TTC549 (cell line): ENCODE data around the gene OCA2.

Experiments
- FAIRE-seq: peaks from 2 replicates; lab custom pipeline; 2012; peaks lifted over from hg19 to GRCh38; lab: Jason Lieb, UNC

Gene OCA2

DNA sequence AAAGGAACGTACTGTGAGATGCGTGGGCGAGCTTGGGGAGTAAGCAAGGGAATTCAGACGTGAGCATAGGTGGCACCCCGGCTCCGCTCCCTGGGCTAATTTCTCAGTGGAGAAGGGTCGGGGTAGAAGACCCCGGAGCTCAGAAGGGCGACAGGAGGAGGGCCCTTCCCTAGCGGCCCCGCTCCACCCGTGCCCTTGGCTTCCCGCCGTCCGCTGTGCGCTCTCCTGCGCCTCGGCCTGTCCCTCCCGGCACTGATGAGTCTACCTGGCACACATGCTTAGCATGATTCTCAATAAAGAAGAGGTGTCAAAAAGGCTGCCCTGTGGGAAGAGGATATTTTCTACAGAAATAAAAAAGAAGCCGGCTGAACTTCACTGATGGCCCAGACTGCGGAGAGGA lies 292.7 kb downstream of the OCA2 start:
- no peak for FAIRE-seq

DNA sequence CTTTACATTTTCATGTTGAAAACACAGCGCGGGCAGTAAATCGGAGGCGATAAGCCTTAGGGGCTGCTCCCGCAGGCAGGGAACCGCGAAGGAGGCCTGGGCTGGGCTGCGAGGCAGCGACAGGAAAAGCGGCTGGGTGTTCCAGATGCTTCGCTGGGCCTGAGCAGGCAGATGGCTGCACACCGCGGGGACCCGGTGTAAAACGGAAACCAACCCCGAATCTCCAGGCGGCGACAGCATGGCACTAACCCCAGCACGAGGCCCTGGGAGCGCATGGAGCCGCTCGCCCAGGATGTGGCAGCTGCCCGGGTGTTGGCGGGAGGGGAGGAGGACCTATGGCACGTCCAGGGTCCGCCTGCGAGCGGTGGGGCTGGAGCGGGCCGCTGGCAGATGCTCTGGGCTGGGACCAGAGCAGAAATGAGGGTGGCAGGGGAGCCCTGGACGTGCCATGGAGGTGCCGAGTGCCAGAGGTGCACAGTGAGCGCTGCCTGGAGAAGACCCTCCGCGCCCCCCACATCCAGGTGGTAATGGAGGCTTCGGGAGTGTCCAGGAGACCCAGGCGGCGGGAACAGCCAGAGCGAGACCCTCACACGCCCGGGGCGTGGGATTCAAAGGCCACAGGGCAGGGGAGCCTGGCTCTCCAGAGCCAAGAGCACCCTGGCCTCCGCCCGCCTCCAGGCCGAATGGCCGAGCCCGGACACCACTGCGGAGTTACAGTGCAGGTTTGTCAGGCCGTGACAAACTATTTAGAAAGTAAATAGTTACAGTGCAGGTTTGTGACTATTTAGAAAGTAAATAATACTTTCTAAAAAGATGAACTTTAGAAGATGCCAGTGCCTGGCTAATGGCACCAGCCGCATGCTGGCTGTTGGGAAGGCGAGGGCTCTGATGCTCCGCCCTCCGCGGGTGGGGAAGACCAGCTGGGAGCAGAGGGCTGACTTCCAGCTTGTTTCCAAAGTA lies 293.6 kb downstream of the OCA2 start:
- FAIRE-seq, result no peak

DNA sequence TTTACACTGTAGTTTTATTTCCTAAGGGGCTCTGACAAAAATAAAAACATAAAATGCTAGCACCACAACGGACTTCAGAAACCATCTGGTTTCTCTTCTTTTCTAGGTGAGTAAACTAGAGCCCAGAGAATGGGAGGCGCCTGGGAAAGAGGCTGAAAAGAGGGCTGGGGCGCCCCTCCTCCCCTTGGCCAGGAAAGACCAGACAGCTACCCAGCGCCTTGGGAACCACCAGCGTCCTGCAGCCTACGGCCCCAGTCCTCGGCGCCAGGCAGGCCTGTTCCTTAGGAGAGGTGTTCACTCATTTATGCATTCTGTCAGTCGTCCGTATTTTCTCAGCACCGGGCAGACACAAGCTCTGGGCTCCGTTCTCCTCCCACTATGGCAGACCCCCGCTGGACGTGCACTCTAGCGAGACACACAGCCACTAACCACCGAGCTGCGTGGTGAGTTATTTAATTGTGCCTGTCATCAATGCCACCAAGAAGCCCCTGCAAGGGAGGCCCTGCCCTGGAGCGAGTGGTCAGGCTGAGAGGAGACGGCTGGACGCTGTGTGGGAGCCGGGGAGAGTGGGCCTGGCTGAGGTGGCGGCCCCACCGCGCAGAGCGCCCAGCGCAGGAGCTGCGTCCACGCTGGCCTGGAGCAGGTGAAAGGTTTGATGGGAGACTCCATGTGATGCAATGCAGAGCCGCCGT lies 294.4 kb downstream of the OCA2 start:
- no peak for FAIRE-seq

DNA sequence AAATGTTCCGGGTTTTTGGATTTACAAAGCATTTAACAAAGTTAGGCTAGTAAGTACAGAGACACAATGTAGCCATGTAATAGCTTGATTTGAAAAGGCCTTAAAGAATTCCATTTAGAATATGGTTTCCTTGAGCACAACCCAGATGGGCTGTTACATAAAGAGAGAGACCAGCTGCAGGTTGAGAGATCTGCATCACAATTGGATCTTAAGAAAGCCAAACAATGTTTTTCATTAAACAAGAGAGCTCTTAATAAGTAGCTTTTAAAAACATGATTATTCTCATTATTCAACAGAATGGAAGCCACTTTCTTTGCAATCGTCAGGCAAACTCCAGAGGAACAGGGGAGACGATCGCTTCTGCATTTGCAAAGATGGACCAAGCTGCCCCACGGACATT lies 300.3 kb downstream of the OCA2 start:
- no peak for FAIRE-seq

DNA sequence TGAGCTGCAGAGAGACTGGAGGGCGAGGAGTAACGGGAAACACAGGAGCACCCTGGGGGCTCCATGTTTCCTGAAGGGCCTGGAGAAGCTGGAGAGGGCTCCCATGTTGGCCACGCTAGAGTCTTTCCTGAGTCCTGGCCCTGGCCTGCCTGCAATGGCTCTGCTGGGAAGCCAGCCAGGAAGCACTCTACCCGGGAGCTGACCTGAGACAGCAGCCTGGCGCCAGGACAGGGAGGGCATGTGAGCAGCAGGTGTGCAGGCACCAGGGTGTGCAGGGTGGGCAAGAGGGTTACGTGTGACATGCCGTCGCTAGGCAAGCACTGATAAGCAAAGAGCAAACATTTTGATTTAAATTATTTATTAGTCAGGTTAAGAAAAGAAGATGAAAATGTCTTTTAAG lies 301.4 kb downstream of the OCA2 start:
- no peak for FAIRE-seq

DNA sequence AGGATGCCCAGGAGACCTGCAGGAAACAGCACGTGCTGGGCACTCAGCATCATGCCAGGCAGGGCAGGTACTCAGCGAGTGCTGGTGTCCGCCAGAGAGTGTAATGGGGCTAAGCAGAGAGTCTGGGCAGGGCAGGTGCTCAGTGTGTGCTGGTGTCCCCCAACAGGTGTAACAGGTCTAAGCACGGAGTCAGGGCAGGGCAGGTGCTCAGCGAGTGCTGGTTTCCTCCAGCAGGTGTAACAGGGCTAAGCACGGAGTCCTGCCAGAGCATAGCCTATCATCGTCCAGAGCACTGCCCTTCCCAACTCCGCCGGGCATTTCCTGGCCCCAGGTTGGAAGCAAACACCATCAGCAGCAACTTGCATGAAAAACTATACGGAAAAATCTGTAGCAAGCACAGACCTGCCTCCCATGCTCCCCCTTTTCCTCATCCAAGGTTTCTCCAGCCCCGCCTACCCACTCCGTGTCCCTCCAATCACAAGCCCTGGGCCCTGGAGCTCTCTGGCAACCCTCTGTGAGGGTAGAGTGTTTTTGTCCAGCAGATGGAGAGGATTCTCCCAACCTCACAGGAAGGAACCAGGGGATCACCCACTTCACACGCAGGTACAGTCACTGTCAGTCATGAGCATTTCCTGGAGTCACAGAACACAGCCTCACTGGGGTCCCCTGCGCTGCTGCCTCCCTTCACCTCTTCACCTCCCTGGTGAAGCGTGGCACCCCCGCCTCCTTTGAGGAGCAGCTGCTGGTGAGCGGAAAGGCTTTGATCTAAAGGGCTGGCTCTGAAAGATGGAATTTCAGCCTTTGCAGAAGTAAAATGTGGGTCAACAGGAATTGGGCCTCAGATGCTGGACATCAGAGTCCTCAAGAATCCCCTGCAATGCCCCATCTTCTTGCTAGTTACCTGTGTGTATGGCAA lies 302.5 kb downstream of the OCA2 start:
- no peak for FAIRE-seq

DNA sequence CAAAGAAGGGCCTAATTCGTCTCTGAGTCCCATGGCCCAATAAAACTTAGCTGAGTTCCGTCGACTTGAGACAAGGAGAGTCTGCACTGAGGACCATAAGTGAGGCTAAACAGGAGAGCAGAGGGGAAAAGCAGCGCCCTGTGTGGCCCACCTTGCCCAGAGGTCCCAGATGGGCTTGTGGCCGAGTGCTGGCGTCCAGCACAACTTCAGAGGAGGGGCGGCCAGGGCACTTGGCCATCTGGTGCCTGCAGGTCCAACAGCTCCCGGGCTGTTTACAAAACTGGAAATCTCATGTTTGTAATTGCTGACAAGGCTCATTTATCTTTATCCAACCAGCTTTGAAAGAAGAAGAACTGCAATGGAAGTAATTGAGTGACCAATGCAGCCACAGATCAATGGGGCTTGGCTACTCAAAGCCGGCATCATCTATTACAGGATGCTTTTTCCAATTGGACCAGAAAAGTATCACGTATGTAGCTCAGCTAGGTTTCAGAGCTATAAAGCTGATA lies 306.3 kb downstream of the OCA2 start:
- no peak for FAIRE-seq

DNA sequence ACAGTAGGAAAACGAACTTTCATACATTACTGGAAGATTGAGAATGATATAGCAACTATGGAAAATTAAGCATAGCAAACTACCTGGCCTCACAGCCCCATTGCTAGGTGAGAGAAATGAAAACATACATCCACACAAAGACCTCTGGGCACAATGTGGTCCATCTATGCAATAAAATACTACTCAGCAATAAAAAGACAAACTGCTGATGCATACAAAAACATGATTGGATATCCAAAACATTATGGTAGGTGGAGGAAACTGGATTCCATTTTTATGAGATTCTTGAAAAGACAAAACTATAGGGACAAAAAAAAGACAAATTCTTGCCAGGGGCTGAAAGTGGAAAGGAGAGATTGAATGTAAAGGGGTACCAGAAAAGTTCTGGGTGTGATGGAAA lies 308.8 kb downstream of the OCA2 start:
- no peak for FAIRE-seq

DNA sequence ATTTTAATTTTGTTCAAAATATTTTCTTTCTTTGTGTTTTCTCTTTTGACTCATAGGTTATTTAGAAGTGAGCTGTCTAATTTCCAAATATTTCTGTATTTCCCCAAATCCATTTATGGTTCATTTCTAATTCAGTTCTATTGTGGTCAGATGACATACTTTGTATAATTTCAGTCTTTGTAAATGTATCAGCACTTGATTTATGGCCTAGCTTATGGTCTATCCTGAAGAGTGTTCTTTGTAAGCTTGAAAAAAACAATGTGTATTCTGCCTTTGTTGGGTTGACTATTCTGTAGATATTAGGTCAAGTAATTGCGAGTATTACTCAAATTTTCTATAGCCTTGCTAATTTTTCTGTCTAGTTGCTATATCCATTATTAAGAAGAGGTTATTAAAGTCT lies 311.2 kb downstream of the OCA2 start:
- FAIRE-seq, result no peak

DNA sequence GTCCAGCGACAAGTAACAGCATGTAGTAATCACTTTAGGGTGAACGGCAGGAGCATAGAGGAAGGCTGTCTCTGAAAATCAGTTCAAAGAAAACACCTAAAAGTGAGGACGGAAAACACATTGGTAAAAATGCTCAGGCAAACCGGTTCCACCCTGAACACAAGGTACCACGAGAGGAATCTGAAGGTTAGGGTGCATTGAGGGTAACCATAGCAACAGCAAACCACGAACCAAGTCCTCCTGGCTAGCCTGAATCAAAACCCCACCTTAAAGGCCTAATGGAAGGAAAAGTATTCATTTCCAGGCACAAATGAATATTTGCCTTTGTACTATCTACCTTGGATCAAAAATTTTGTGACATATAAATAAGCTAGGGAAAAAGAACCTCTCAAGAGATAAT lies 315.0 kb downstream of the OCA2 start:
- no peak for FAIRE-seq

DNA sequence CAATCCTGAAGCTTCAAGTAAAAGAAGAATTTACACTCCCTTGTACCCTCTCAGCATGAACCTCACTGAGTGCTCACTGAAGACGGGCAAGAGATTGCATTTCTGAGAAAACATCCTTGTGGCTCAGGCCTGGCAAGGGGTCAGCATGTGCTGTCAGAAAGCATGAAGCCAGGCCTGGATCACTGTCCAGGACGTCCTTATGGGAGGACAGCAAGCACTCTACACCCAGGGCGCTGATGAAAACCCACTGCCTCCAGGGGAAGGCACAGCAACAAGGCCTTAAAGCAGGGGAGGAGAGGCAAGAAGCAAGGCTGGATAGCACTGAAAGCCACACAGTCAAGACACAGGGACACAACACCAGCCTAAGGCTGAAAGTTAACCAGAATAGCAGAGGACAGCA lies 315.4 kb downstream of the OCA2 start:
- FAIRE-seq, result no peak

DNA sequence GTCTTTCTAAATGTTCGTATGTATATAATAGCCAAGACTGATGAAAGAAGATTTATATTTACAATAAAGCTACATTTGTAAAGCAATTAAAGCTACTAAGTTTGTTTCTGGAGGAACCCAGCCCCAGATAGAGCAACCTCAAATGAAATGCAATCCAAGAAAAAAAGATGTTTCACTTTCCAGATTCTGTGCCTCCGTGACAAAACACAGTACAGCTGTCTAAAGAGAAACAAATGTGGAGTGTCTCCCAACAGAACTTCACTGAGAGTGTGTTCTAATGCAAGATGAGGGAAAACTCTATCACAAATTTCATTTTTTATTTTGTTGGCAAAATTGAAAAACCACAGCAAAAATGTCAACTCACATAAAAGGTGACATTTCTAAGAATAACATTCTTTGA lies 317.0 kb downstream of the OCA2 start:
- FAIRE-seq, result no peak

DNA sequence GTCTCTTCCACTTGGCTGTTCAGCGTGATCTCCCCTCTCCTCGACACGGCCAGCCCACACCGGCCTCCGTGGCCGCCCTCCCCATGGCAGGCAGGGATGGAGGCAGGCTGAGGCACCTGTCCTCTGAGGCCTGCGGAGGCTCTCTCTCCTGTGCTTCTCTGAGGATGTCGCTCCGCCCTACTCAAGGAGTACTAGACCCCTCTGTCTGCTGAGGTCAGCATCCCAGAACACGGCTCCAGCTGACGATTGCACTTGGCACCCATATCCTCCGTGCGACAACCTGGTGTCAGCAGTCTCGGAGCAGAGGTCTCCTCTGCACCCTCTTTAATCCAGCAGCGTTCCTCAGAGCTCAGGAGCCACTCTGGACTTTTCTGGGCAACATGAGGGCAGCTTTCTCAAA lies 322.6 kb downstream of the OCA2 start:
- no peak for FAIRE-seq

DNA sequence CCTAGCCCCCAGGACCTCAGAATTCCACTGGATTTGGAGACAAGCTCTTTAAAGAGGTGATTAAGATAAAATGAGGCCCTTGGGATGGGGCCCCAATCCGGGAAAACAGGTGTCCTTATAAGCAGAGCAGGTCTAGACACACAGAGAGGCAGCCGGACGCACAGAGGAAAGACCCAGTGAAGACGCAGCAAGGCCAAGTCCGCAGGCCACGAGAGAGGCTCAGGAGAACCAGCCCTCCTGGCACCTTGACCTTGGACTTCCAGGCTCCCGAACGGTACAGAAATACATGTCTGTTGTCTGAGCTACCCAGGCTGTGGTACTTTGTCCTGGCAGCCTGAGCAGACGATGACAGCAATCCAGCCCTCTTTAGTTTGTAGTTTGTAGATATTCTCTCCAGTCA lies 324.5 kb downstream of the OCA2 start:
- no peak for FAIRE-seq

DNA sequence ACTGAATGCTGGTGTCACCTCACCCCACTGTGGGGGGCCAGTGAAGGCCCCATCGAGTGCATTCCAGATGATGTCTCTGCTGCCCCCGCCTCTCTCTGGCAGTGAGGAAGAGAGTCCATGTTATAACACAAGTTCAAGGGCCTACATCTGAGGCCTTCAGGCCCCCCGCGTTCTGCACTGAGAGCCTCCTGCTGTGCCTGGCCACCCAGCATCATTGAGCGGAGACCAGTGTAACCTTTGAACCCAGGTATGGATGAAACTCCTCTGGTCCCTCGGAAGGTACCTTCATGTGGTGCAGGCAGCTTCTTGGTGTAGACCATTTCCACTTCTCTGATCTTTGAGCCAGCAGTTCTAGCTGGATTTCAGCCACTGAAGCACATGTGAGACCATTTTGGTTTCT lies 324.9 kb downstream of the OCA2 start:
- FAIRE-seq, result no peak

DNA sequence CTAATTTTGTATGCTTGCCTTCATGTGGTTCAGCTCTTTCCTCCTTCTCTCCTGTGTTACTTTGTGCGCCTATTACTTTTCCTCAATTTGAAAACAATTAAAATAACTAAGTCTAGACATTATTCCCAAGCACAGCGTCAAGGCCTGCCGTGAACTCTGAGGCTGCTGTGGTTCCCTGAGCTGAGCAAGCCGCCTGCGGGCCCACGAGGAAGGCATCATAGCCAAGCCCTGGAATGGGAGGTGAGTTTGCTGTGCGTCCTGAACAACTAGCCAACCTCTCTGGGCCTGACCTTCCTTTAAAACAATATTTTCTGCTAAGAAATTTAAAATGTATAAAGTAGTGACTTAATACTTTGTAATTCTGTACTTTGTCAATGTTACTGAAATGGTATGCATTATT lies 327.2 kb downstream of the OCA2 start:
- no peak for FAIRE-seq

DNA sequence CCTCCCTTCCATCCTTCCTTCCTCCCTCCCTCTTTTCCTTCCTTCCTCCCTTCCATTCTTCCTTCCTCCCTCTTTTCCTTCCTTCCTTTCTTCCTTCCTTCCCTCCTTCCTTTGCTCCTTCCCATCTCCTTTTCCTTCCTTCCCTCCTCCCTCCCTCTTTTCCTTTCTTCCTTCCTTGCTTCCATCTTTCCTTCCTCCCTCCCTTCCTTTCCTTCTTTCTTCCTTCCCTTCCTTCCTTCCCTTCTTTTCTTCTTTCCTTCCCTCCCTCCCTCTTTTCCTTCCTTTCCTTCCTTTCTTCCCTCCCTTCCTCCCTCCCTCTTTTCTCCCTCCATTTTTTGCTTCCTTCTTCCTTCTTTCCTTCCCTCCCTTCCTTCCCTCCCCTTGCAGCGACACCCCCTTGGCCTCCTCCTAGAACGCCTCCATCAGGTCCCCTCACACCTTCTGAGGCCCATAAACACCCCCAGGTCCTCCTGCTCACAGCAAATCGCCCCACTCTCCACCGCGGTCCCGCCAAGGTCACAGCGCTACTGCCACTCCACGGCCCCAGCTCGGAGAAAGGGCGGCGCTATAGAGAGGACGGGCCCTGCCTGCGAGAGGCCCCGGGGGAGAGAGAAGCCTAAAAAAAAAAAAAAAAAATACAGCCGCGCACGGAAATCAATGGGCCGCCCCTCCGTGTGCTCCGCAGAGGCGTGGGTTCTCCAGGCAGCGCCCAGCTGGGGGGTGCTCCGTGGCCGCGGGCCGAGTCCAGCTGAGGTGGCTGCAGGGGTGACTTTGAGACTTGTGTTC lies 328.2 kb downstream of the OCA2 start:
- FAIRE-seq, result no peak

DNA sequence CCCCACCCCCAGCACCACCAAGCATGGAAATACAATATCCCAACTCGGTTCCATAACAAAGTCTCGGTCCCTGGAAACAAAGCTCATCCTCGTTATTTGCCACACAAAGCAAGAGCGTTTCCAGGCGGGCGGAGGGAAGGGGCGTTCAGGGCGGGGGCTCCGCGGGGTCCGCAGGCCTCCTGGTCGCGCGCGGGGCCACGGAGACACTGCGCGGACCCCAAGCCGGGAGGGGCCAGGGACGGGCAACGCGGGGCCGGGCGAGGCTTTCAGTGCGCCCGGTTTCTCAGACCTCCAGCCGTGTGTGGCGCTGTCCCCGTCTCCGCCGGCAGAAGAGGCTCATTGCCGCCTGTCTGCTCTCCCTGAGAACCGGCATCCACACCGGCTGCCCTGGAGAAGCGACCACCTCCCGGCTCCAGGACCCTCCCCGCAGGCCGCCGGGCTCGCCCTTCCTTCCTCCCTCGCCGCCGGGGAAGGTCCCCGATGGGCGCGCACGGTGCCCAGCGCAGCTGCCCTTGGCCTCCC lies 329.0 kb downstream of the OCA2 start:
- FAIRE-seq, result no peak

DNA sequence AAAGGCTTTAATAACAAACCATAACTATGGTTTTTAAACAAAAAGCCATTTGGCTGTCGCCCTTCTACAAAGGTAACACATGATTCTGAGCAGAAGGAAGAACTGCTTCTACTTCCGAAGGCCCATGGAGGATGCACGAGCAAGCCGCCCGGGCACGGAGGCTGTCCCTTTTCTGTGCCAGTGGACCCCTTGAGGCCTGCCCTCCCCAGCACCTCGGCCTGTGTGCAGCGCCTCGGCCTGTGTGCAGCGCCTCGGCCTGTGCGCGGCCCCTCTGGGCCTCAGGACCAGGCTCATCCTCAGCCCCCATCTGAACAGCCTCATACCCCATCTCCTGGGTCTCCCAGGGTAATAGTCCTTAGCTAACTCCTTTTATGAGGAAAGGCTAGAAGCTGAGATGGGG lies 329.5 kb downstream of the OCA2 start:
- no peak for FAIRE-seq

DNA sequence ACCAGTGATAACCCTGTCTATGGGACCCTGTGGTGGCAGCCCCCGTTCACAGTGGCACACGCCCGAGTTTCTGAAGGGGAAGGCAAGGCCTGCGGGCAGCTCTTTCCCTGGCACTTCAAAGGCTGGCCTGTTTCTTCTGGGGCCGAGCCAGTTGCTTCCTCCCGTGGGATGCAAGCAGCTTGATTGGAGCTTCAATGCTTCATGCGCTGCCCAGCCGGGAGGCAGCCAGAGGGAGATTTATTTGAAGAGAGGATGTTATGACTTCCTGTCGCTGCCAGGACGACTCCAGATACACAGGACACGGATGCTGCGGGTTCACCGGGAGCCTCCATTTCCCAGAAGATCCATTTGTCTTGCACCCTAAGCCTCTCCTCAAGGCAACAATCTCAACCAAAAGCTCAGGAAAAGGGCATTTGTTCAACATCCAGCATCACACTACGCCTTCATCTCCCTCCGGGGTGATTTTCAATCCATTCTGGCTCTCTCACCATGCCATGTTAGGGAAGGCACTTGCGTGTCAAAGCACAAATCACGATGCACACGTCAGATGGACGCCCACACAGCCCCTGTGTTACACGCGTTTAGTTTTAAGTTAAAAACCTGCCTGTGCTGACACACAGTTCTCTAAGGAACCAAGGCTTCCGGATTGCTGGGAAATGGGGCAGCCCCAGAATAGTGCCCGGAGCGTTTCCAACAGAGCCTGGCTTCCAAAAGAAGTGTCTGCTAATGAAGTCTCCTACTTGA lies 330.2 kb downstream of the OCA2 start:
- no peak for FAIRE-seq
